Motor neuron (in vitro differentiated cells): ENCODE measurements around the gene GLRA2. TPM values are rescaled to one million over a fixed set of nuclear protein-coding genes. Genes with fewer than 3 reads are reported as not detected.
"Not testable (repeated sequence)": the region's sequence is repeated elsewhere in the genome, so short reads cannot be mapped to it uniquely, and the experiment has no call there.

ENCODE experiments used
- ATAC-seq, 8 experiments: fragments of 200-7000 bp; cut with Tn5 transposase; replicated peaks in 6 of 8; 2 replicates each; pipeline ENCODE4 v1.8.0; 2021; ENCODE audit warnings: mild to moderate bottlenecking in 8 of 8, moderate library complexity in 8 of 8
- H3K27ac ChIP-seq, 2 donors: fragments of 250-450 bp; sonication (Bioruptor Pico); 2 replicates each; pipeline ENCODE4 v1.9.0; 2021; ENCODE audit warnings: antibody characterized with exemption in 2 of 2, mild to moderate bottlenecking in 2 of 2, moderate library complexity in 1 of 2
- H3K4me1 ChIP-seq, 2 donors: fragments of 250-450 bp; sonication (Bioruptor Pico); replicated peaks in 1 of 2; 2 replicates each; pipeline ENCODE4 v1.6.1; 2021; ENCODE audit warnings: antibody characterized with exemption in 2 of 2, mild to moderate bottlenecking in 2 of 2, moderate library complexity in 1 of 2
- H3K4me3 ChIP-seq, 5 donors: fragments of 250-450 bp; sonication (Bioruptor Pico); 2 replicates each; pipeline ENCODE4 v1.9.0; 2021; ENCODE audit warnings: antibody characterized with exemption in 5 of 5, mild to moderate bottlenecking in 5 of 5, moderate library complexity in 4 of 5
- WGBS, 10 experiments: fragments of 450-650 bp; shearing (Covaris generic); methylation state at CpG; one replicate each; pipeline ENCODE4 v1.0.0; 2022; 5-methylcytosine and 5-hydroxymethylcytosine counted together
- in situ Hi-C, 9 experiments: fragments of 400-800 bp; cut with MboI; loops; one replicate each; pipeline ENCODE4 v1.15.0; 2021; ENCODE audit warnings: low sequenced_read_pairs in 9 of 9, low pct_unique_long_range_greater_than_20kb in 2 of 9; ENCODE audit not compliant: unreplicated experiment in 9 of 9
- total RNA-seq, 8 experiments: library from RNA; unstranded; fragments of 300-600 nt; gene quantifications; 2 replicates each; pipeline versions ENCODE4 v1.2.3 to v1.2.4, GENCODE V29; 2022

Gene GLRA2
- total RNA-seq, 8 experiments from 2014 or later, result 0.10 to 68.8 (median 36.1) TPM; not detected in 1

GRCh38 chrX:14676431-14676830, 147.1 kb downstream of the GLRA2 start:
- in situ Hi-C loops, result no loop called here
- peak in 1 of 8 experiments; percentile 21 for ATAC-seq
- H3K4me3 ChIP-seq, result no peak overlapping the region
- WGBS, 10 experiments, result 29 to 92% methylated on average over 1 of the region's 1 CpG; no CpG with 5 or more reads in 8 of the 10 experiments
- no peak overlapping the region for H3K27ac ChIP-seq
- peaks cover 5 to 6% of the 10 kb centered on the region in 2 donors for H3K4me1 ChIP-seq

DNA sequence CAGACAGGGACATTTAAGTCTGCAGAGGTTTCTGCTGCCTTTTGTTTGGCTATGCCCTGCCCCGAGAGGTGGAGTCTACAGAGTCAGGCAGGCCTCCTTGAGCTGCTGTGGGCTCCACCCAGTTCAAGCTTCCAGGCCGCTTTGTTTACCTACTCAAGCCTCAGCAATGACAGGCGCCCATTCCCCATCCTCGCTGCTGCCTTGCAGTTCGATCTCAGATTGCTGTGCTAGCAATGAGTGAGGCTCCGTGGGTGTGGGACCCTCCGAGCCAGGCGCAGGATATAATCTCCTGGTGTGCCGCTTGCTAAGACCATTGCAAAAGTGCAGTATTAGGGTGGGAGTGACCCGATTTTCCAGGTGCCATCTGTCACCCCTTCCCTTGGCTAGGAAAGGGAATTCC, 159.0 kb downstream of the GLRA2 start:
- ATAC-seq, H3K4me1 ChIP-seq, H3K4me3 ChIP-seq, H3K27ac ChIP-seq, in situ Hi-C loops: not testable (repeated sequence)
- WGBS, 10 experiments, result 45% methylated on average over 4 of the region's 10 CpGs; no CpG with 5 or more reads in 9 of the 10 experiments

DNA sequence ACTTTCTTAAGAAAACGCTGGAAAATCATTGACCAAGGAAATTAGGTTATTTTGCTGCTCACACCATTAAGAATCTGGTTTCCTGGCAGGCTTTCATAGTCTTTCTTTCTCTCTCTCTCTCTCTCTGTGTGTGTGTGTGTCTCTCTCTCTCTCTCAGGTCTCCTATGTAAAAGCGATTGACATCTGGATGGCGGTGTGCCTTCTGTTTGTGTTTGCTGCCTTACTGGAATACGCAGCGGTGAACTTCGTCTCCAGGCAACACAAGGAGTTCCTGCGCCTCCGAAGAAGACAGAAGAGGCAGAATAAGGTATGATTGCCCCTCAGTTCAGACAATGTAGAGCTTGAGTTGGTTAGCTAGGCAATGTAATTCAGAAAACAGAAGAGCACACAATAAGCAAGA, 161.2 kb downstream of the GLRA2 start:
- no peak overlapping the region for H3K27ac ChIP-seq
- 0 to 43% (median 42%) methylated on average over 1 to 6 of the region's 8 CpGs; no CpG with 5 or more reads in 7 of the 10 experiments for WGBS, 10 experiments
- ATAC-seq, result peak in 1 of 8 experiments; percentile 63
- in situ Hi-C loops, result no loop called here
- H3K4me1 ChIP-seq, result no peaks in the 10 kb centered on the region
- no peak overlapping the region for H3K4me3 ChIP-seq

DNA sequence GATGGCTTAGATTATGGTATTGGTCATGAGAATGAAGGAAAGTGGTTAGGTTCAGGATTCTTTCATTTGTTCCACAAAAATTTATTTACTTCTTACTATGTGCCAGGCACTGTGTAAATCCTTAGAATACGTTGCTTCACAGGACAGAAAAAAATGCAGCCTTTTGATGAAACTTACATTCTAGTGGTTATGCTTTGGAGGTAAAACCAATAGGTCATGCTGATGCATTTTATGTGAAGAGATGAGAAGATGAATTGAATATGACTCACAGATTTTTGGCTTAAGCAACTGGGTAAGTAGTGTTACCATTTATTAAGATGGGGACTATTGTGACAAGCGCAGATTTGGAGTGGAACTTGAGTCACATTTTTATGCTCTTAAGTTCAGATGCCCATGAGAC, 165.3 kb downstream of the GLRA2 start:
- H3K4me3 ChIP-seq, result no peak overlapping the region
- no peaks in the 10 kb centered on the region for H3K4me1 ChIP-seq
- in situ Hi-C loops, result no loop called here
- 0 to 100% (median 95%) methylated on average over 1 to 2 of the region's 2 CpGs; no CpG with 5 or more reads in 7 of the 10 experiments for WGBS, 10 experiments
- ATAC-seq, result no peak
- H3K27ac ChIP-seq, result no peak overlapping the region

DNA sequence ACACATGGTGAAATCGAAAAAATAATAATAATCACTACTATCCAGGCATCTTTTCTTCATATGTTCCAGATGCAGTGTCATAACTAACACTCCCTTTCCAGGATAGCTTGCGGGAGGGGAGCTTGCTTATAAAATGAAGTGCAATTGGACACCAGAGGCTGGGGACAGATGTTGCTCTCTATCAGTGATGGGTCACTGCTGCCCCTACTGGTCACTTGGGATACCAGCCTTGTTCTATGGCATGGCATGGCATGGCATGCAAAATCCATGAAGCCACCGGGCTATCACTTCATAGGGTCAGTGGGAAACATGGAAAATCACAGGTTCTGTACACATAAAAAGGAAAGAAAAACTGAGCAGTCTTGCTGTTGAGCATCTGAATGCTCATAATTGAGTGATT, 168.1 kb downstream of the GLRA2 start:
- in situ Hi-C loops, result no loop called here
- H3K4me1 ChIP-seq, result no peaks in the 10 kb centered on the region
- H3K4me3 ChIP-seq, result no peak overlapping the region
- 68 to 100% (median 80%) methylated on average over 1 to 3 of the region's 3 CpGs; no CpG with 5 or more reads in 7 of the 10 experiments for WGBS, 10 experiments
- no peak overlapping the region for H3K27ac ChIP-seq
- peak in 3 of 8 experiments; percentile 51 to 69 (median 62) for ATAC-seq

DNA sequence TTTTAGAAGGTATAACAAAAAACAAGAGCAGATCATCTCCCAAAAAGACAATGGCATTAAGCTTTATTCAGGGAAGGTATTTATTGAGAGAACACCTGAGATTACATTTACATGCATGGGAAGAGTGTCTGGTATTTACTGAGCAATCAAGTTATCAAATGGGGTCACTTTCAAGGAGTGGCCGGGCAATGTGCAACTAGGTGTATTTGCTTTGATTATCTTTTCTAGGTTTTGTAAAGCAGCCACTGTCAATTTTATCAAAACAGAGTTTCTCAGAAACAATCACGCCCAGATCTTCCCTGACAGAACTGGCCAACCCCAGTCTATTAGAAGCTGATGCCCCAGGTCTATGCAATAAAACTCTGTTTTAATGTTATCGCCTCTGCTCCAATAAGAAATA, 169.5 kb downstream of the GLRA2 start:
- 33 to 100% (median 79%) methylated on average over 1 to 3 of the region's 3 CpGs; no CpG with 5 or more reads in 5 of the 10 experiments for WGBS, 10 experiments
- ATAC-seq, result no peak
- Histone ChIP-seq H3K4me1 (no peaks in the 10 kb centered on the region), H3K4me3 (no peak overlapping the region), H3K27ac (no peak overlapping the region)
- in situ Hi-C loops, result no loop called here

DNA sequence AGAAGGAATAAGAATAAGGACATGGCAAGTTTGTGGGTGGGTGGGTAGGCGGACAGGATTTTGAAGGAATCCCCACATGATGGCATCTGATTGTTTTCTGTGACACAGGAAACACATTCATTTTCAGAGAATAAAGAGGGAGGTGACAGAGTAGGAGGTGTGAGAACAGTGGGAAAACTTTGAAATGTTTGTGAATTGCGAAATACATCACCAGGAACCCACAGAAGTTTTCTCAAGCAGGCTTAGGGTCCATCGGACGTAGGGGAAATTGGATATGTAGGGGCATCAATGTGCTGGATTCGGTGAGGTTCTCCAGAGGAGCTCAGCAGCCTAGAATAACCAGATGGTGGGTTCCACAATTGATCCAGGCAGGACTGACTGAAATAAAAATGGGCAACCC, 171.6 kb downstream of the GLRA2 start:
- ATAC-seq, result no peak
- Histone ChIP-seq H3K4me1 (no peaks in the 10 kb centered on the region), H3K4me3 (no peak overlapping the region), H3K27ac (no peak overlapping the region)
- in situ Hi-C loops, result no loop called here
- WGBS, 10 experiments, result 20 to 80% (median 67%) methylated on average over 1 to 4 of the region's 5 CpGs; no CpG with 5 or more reads in 5 of the 10 experiments

DNA sequence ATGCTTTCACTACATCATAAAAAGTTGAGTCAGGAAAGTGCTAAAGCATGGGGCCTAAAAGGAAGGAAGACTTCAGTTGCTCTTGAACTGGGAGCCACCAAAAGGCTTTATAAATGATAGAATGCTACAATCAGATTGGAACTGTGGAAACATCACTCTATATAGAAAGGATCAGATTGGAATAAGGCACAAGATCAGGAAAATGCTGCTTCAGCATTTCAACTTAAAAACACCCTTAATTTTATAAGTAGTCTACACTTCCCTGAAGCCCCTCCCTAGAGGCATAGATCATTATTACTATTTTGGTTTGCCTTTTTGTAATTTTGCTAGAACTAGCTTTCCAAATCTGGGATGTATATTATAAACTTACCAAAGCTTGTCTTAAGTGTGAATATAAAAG, 172.8 kb downstream of the GLRA2 start:
- Histone ChIP-seq H3K4me1 (no peaks in the 10 kb centered on the region), H3K4me3 (no peak overlapping the region), H3K27ac (no peak overlapping the region)
- in situ Hi-C loops, result no loop called here
- ATAC-seq, result no peak

DNA sequence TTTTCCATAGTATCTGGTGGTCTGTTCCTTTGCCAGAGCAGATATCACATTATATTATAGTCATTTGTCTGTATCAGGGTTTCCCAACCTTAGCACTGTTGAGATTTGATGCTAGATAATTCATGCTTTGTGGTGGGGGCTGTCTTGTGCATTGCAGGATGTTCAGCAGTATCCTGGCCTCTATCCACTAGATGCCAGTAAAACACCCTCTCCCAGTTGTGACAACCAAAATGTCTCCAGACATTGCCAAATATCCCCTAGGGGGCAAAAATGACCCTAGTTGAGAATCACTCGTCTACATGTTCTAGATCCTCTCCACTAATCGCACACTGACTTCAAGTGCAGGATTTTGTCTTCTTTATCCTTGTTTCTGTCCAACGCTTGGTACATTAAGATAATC, 182.8 kb downstream of the GLRA2 start:
- H3K4me1 ChIP-seq, result no peaks in the 10 kb centered on the region
- WGBS, 10 experiments, result 70 to 89% (median 80%) methylated on average over 1 to 3 of the region's 3 CpGs; no CpG with 5 or more reads in 7 of the 10 experiments
- H3K27ac ChIP-seq, result no peak overlapping the region
- H3K4me3 ChIP-seq, result no peak overlapping the region
- in situ Hi-C loops, result no loop called here
- no peak for ATAC-seq

- Histone ChIP-seq H3K27ac (no peak overlapping the region), H3K4me3 (no peak overlapping the region), H3K4me1 (no peaks in the 10 kb centered on the region)
- in situ Hi-C loops, result no loop called here
- 85 to 100% (median 94%) methylated on average over 3 of the region's 3 CpGs; no CpG with 5 or more reads in 6 of the 10 experiments for whole genome bisulfite sequencing, 10 experiments
- no peak for ATAC-seq
Measured at GRCh38 chrX:14717949-14718348, 188.6 kb downstream of the GLRA2 start.

DNA sequence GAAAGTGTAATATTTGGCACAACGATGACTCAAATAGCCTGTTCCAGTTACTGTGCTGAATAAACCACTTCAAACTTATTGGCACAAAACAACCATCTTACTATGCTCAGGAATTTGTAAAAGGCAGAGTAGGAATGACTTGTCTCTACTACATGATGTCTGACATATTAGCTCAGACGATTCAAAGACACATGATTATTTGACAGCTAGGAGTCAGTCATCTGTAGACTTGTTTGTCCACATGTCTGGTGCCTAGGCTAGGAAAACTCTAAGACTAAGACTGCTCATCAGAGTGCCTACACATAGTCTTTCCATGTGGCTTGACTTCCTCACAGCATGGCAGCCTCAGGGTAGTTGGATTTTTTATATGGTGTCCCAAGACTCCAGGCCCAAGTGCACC, 189.1 kb downstream of the GLRA2 start:
- no peak for ATAC-seq
- no peaks in the 10 kb centered on the region for H3K4me1 ChIP-seq
- WGBS, 10 experiments, result 0 to 100% (median 43%) methylated on average over 1 to 2 of the region's 2 CpGs; no CpG with 5 or more reads in 6 of the 10 experiments
- in situ Hi-C loops, result no loop called here
- H3K27ac ChIP-seq, result no peak overlapping the region
- no peak overlapping the region for H3K4me3 ChIP-seq

DNA sequence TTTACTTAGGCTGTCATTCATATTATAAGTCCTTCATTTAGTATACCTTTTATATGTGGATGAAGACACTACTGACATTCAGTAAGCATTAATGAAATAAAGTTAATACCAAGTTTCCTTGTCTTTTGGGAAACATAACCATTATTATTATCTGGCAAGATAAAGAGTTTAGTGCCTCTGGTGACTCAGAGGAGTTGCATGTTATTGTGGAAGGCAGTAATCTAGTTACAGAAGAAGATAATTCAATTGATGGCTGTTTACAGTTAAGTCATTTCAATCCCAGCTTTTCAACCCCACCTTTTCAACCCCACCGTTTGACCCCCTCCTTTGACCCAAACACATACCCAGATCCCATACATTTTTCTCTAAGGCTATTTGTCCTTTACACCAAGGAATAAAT, 199.7 kb downstream of the GLRA2 start:
- no peak for ATAC-seq
- no peak overlapping the region for H3K27ac ChIP-seq
- H3K4me1 ChIP-seq, result no peaks in the 10 kb centered on the region
- in situ Hi-C loops, result no loop called here
- no peak overlapping the region for H3K4me3 ChIP-seq
- 0 to 100% (median 100%) methylated on average over 1 of the region's 1 CpG; no CpG with 5 or more reads in 7 of the 10 experiments for WGBS, 10 experiments

GRCh38 chrX:14738643-14739042, 209.3 kb downstream of the GLRA2 start:
- WGBS, 10 experiments, result 0 to 95% (median 40%) methylated on average over 1 to 4 of the region's 4 CpGs; no CpG with 5 or more reads in 3 of the 10 experiments
- no peak for ATAC-seq
- in situ Hi-C loops, result no loop called here
- no peak overlapping the region for H3K27ac ChIP-seq
- H3K4me1 ChIP-seq, result no peaks in the 10 kb centered on the region
- H3K4me3 ChIP-seq, result no peak overlapping the region

DNA sequence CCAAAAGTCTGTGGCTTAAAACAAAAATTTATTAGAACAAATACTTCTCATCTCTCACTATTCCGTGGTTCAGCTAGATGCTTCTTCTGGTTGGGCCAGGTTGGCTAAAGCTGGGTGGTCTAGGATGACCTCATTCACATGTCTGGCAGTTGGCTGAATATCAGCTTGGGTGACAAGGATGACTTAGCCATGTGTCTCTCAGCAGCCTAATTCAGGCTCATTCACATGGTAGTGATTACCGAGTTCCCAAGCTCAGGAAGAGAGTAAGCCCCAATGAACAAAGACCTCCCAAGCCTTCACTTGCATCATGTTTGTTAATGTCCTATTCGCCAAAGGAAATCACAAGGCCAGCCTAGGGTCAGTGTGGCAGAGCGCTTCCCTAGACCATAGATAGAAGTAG, 224.1 kb downstream of the GLRA2 start:
- 20 to 90% (median 76%) methylated on average over 1 to 4 of the region's 4 CpGs; no CpG with 5 or more reads in 7 of the 10 experiments for WGBS, 10 experiments
- no peak overlapping the region for H3K27ac ChIP-seq
- in situ Hi-C loops, result no loop called here
- no peaks in the 10 kb centered on the region for H3K4me1 ChIP-seq
- no peak for ATAC-seq
- no peak overlapping the region for H3K4me3 ChIP-seq
